Thyroid gland (tissue), 4 donors: Measurements from ENCODE around the gene TBC1D5.
"Not testable (repeated sequence)": the region's sequence is repeated elsewhere in the genome, so short reads cannot be mapped to it uniquely, and the experiment has no call there.

Experiments used
- POLR2A ChIP-seq, 2 donors: fragments of 450-650 bp; IDR thresholded peaks; one replicate each; pipeline ENCODE4 v1.6.1; 2017; ENCODE audit warnings: antibody characterized with exemption in 2 of 2, mild to moderate bottlenecking in 2 of 2, moderate library complexity in 1 of 2
- TF ChIP-seq, protein P1 (sequence below), 6 experiments: fragments of 200-600 bp in 3 of 6; fragments of 450-650 bp in 3 of 6; sonication (generic) in 3 of 6; IDR thresholded peaks; one replicate each; pipeline ENCODE4 v1.5.1; 2016 to 2019; ENCODE audit warnings: antibody characterized with exemption in 6 of 6, mild to moderate bottlenecking in 2 of 6, inconsistent platforms in 1 of 6, moderate library complexity in 1 of 6

DNA sequence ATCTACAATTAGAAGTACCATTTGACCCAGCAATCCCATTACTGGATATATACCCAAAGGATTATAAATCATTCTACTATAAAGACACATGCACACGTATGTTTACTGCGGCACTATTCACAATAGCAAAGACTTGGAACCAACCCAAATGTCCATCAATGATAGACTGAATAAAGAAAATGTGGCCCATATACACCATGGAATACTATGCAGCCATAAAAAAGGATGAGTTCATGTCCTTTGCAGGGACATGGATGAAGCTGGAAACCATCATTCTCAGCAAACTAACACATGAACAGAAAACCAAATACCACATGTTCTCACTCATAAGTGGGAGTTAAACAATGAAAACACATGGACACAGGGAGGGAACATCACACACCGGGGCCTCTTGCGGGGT lies 92.7 kb downstream of the TBC1D5 start:
- TF ChIP-seq, protein P1, sequence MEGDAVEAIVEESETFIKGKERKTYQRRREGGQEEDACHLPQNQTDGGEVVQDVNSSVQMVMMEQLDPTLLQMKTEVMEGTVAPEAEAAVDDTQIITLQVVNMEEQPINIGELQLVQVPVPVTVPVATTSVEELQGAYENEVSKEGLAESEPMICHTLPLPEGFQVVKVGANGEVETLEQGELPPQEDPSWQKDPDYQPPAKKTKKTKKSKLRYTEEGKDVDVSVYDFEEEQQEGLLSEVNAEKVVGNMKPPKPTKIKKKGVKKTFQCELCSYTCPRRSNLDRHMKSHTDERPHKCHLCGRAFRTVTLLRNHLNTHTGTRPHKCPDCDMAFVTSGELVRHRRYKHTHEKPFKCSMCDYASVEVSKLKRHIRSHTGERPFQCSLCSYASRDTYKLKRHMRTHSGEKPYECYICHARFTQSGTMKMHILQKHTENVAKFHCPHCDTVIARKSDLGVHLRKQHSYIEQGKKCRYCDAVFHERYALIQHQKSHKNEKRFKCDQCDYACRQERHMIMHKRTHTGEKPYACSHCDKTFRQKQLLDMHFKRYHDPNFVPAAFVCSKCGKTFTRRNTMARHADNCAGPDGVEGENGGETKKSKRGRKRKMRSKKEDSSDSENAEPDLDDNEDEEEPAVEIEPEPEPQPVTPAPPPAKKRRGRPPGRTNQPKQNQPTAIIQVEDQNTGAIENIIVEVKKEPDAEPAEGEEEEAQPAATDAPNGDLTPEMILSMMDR (IDR thresholded peaks at IDR 0.05) = not testable (repeated sequence)
- not testable (repeated sequence) for TF ChIP-seq POLR2A (IDR thresholded peaks at IDR 0.05)
